GM13977 (cell line): ENCODE measurements around the gene MRPL50.

Experiments used
- DNase-seq: peaks from one replicate; pipeline ENCODE4 v3.0.0; 2012; ENCODE audit warnings: low spot score
- CTCF ChIP-seq: IDR thresholded peaks from 2 replicates; pipeline ENCODE4 v1.5.1; 2012; ENCODE audit warnings: mild to moderate bottlenecking, control low read depth; ENCODE audit not compliant: insufficient read depth; ENCODE audit errors: extremely low read depth, missing control alignments
- in situ Hi-C: fragments of 300-500 bp; cut with MboI; formaldehyde crosslinking; loops from one replicate; pipeline ENCODE4 v1.12.0; 2022; ENCODE audit warnings: low sequenced_read_pairs, low pct_unique_long_range_greater_than_20kb, mixed read lengths, inconsistent platforms; ENCODE audit not compliant: unreplicated experiment

MRPL50 gene

GRCh38 chr9:101354143-101354764, 44.2 kb downstream of the MRPL50 start:
- in situ Hi-C loops, result no loop called here
- DNase-seq, result no peak
- no peak for TF ChIP-seq CTCF

GRCh38 chr9:101353683-101354082, 44.7 kb downstream of the MRPL50 start:
- TF ChIP-seq CTCF, result no peak
- in situ Hi-C loops, result no loop called here
- DNase-seq, result no peak

- no peak for TF ChIP-seq CTCF
- in situ Hi-C loops, result no loop called here
- DNase-seq, result no peak
These were observed 45.4 kb downstream of the MRPL50 start for GRCh38 chr9:101352892-101353463.

- no peak for DNase-seq
- TF ChIP-seq CTCF, result no peak
- in situ Hi-C loops, result no loop called here
These were observed 48.1 kb downstream of the MRPL50 start for GRCh38 chr9:101350285-101350684.

GRCh38 chr9:101342595-101342994, 55.8 kb downstream of the MRPL50 start:
- in situ Hi-C loops, result no loop called here
- TF ChIP-seq CTCF, result no peak
- no peak for DNase-seq

- TF ChIP-seq CTCF, result no peak
- no peak for DNase-seq
- in situ Hi-C loops, result no loop called here
These were observed 56.5 kb downstream of the MRPL50 start for GRCh38 chr9:101341958-101342357.
